PC-3 (cell line): ENCODE results near the gene PCDH1. TPM values are rescaled to one million over a fixed set of nuclear protein-coding genes. Genes with fewer than 3 reads are reported as not detected.

Experiments used
- ATAC-seq: fragments of 200-7000 bp; cut with Tn5 transposase; 2 replicates; pipeline ENCODE4 v1.9.1; 2020; ENCODE audit warnings: mild to moderate bottlenecking, moderate library complexity
- BruUV-seq: library from RNA; stranded (reverse); fragments of 400-500 nt; replicated peaks from 2 replicates; lab custom pipeline; 2021; lab: Mats Ljungman, UMichigan
- CTCF ChIA-PET: fragments of 300-600 bp; sonication (Branson Sonifier 250); formaldehyde crosslinking; loops from one replicate; lab custom pipeline; 2022; ENCODE audit warnings: antibody characterized with exemption; lab: Charles Lee
- POLR2A ChIA-PET: fragments of 300-600 bp; sonication (Branson Sonifier 250); formaldehyde crosslinking; loops from one replicate; lab custom pipeline; 2022; ENCODE audit warnings: antibody characterized with exemption; ENCODE audit not compliant: unreplicated experiment; lab: Charles Lee
- DNase-seq: peaks from one replicate; pipeline ENCODE4 v3.0.0-alpha.2; 2015
- H2AFZ ChIP-seq: fragments of 300-600 bp; sonication (generic); 2 replicates; pipeline ENCODE4 v1.6.0; 2016; ENCODE audit warnings: antibody characterized with exemption, low read length
- H3F3A ChIP-seq: fragments of 300-600 bp; sonication (generic); one replicate; pipeline ENCODE4 v1.6.0; 2017; ENCODE audit warnings: antibody characterized with exemption, low read length, control low read depth, mild to moderate bottlenecking; ENCODE audit not compliant: unreplicated experiment
- H3K27ac ChIP-seq: fragments of 300-600 bp; sonication (generic); 2 replicates; pipeline ENCODE4 v1.5.1; 2016; ENCODE audit warnings: mild to moderate bottlenecking, low read length
- H3K27me3 ChIP-seq: fragments of 300-600 bp; sonication (generic); 2 replicates; pipeline ENCODE4 v1.6.1; 2016; ENCODE audit warnings: low read length, mixed read lengths
- H3K36me3 ChIP-seq: fragments of 300-600 bp; sonication (generic); 2 replicates; pipeline ENCODE4 v1.6.1; 2016; ENCODE audit warnings: low read depth, mixed run types, low read length, mixed read lengths
- H3K4me1 ChIP-seq: fragments of 300-600 bp; sonication (generic); 2 replicates; pipeline ENCODE4 v1.5.1; 2016; ENCODE audit warnings: low read length; ENCODE audit not compliant: insufficient read depth
- H3K4me2 ChIP-seq: fragments of 300-600 bp; sonication (generic); 2 replicates; pipeline ENCODE4 v1.6.0; 2016; ENCODE audit warnings: low read length
- H3K4me3 ChIP-seq: fragments of 300-600 bp; sonication (generic); 2 replicates; pipeline ENCODE4 v1.5.1; 2016; ENCODE audit warnings: mild to moderate bottlenecking, low read length, mixed read lengths
- H3K79me2 ChIP-seq: fragments of 300-600 bp; sonication (generic); 2 replicates; pipeline ENCODE4 v1.6.1; 2017; ENCODE audit warnings: low read length, mixed read lengths
- H3K9ac ChIP-seq: fragments of 300-600 bp; sonication (generic); 2 replicates; pipeline ENCODE4 v1.6.0; 2016; ENCODE audit warnings: mild to moderate bottlenecking, low read length
- H3K9me2 ChIP-seq: fragments of 300-600 bp; sonication (generic); replicated peaks from 2 replicates; pipeline ENCODE4 v1.6.1; 2016; ENCODE audit warnings: mixed run types, low read length, mixed read lengths
- H3K9me3 ChIP-seq: fragments of 300-600 bp; sonication (generic); 2 replicates; pipeline ENCODE4 v1.6.1; 2016; ENCODE audit warnings: low read length, mixed read lengths
- H4K20me1 ChIP-seq: fragments of 300-600 bp; sonication (generic); 2 replicates; pipeline ENCODE4 v1.6.1; 2016; ENCODE audit warnings: low read length, mixed read lengths
- EZH2 ChIP-seq: fragments of 300-600 bp; sonication (generic); IDR thresholded peaks from one replicate; pipeline ENCODE4 v1.6.1; 2017; ENCODE audit warnings: antibody characterized with exemption, mild to moderate bottlenecking, low read length; ENCODE audit not compliant: unreplicated experiment
- EZH2phosphoT487 ChIP-seq: fragments of 300-600 bp; sonication (generic); IDR thresholded peaks from 2 replicates; pipeline ENCODE4 v1.6.1; 2018; ENCODE audit warnings: mild to moderate bottlenecking, antibody characterized with exemption, low read length, borderline replicate concordance
- intact Hi-C: fragments of 100-400 bp; cut with micrococcal nuclease; formaldehyde crosslinking; loops from 2 replicates; pipeline ENCODE4 v1.9.0; 2023
- total RNA-seq: library from RNA; depleted of rRNA; stranded (reverse); fragments of >200 nt; gene quantifications from 2 replicates; pipeline ENCODE4 v1.2.3, GENCODE V29; 2014
- TF ChIP-seq, protein P1 (sequence below): fragments of 300-600 bp; sonication (generic); conservative IDR thresholded peaks from 2 replicates; pipeline ENCODE4 v1.5.1; 2017; ENCODE audit warnings: antibody characterized with exemption, low read depth, mild to moderate bottlenecking, low read length

Gene PCDH1
- total RNA-seq, 1 experiment from 2014 or later: 55.8 TPM

DNA sequence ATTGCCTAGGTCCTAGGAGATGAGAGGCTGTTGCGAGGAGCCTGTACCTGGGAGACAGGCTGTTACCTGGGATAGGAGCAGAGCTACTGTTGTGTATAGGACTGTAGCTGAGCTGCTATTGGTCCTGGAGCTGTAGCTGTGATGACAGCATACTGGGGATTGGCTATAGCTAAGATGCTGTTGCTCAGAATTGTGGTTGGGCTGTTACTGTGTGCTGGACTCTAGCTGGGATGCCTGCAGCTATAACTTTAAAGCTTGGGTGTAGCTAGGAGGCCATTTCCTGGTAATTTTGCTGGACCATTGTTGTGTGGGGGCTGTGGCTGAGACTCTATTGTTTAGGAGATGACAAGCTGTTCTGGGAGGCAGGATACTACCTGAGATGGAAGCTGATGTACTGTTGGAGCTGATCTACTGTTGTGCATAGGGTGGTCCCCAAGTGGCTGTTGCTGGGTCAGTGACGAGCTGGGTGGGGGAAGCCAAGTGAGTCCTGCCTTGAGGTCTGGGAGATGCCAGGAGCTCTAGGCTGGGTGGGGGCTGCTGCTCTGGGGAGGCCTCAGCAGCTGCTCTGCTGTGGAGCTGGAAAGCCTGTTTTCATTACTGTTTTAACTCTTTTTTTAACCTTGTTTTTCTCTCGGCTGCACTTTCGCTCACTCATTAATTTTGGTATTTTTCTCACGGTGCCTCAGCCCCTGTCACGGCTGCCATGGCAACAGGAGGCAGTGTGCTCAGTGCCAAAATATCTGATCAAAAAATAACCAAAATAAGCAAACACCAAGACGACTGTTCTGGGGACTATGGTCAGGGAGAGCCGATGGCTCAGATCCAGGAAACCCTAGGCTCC lies 3.0 kb upstream of the PCDH1 start:
- no peaks in the 10 kb centered on the region for H4K20me1 ChIP-seq
- no peak overlapping the region for H3K27ac ChIP-seq
- DNase-seq (no peak), ATAC-seq (no peak)
- H3K9ac ChIP-seq: no peak overlapping the region
- H3K9me3 ChIP-seq: no peaks in the 10 kb centered on the region
- no peaks in the 10 kb centered on the region for H3K9me2 ChIP-seq
- intact Hi-C loops: no loop called here
- H3K4me2 ChIP-seq: no peak overlapping the region
- no peaks in the 10 kb centered on the region for H3K36me3 ChIP-seq
- ChIA-PET POLR2A (interaction anchor here (0.6 kb wide), 1 partner anchor 60 kb away, joined by 3 read pairs; no protein-coding TSS in a partner anchor), CTCF (interaction anchor here (0.7 kb wide), 1 partner anchor 8 kb away, joined by 6 read pairs; no protein-coding TSS in a partner anchor)
- TF ChIP-seq EZH2 (no peak), EZH2phosphoT487 (no peak)
- TF ChIP-seq, protein P1, sequence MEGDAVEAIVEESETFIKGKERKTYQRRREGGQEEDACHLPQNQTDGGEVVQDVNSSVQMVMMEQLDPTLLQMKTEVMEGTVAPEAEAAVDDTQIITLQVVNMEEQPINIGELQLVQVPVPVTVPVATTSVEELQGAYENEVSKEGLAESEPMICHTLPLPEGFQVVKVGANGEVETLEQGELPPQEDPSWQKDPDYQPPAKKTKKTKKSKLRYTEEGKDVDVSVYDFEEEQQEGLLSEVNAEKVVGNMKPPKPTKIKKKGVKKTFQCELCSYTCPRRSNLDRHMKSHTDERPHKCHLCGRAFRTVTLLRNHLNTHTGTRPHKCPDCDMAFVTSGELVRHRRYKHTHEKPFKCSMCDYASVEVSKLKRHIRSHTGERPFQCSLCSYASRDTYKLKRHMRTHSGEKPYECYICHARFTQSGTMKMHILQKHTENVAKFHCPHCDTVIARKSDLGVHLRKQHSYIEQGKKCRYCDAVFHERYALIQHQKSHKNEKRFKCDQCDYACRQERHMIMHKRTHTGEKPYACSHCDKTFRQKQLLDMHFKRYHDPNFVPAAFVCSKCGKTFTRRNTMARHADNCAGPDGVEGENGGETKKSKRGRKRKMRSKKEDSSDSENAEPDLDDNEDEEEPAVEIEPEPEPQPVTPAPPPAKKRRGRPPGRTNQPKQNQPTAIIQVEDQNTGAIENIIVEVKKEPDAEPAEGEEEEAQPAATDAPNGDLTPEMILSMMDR: no peak
- no peaks in the 10 kb centered on the region for H3F3A ChIP-seq
- no TSS peak for BruUV-seq
- H3K27me3 ChIP-seq: no peaks in the 10 kb centered on the region
- peaks cover 18% of the 10 kb centered on the region for H3K79me2 ChIP-seq
- no peak overlapping the region for H3K4me3 ChIP-seq
- H2AFZ ChIP-seq: no peak overlapping the region
- H3K4me1 ChIP-seq: no peaks in the 10 kb centered on the region; the same call in 1 of the 2 replicates

DNA sequence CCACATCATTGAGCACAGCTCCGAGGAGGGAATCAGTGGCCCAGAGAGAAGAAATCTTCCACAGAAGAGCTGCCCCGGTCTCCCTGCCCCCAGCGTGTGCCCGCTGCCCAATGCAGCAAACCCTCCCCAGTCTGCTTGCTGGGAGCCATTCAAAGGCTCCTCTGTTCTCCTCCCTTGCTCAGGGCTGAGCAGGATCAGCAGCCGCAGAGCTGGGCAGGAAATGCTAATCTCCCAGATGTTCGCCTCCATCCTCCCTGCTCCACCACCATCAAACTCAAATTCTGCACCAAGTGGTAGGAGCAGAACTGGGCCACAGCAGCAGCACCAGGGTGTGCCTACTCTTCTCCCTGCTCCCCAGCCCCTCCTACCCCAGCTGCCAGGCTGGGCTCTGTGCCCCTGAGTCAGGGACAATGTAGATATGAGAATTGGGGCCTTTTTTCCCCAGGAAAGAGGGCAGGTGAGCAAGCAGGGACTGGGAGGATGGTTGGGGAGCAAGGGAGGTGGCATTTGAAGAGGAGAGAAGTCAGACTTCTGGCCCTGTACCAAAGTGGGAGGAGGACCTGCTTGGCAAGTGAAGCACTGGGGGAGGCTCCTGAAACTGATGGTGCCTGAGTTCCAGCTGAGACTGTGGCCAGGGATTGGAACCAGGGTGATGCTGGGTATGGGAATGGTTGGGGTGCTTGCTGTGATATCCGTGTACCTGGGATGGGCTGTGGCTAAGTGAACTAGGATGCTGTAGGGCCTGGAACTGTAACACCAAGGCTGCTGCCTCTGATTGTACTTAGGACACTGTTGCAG lies 1.9 kb upstream of the PCDH1 start:
- POLR2A ChIA-PET: interaction anchor here (0.6 kb wide), 1 partner anchor 59 kb away, joined by 3 read pairs; no protein-coding TSS in a partner anchor
- CTCF ChIA-PET: interaction anchor here (1.6 kb wide), 1 partner anchor 122 kb away, joined by 8 read pairs; no protein-coding TSS in a partner anchor

DNA sequence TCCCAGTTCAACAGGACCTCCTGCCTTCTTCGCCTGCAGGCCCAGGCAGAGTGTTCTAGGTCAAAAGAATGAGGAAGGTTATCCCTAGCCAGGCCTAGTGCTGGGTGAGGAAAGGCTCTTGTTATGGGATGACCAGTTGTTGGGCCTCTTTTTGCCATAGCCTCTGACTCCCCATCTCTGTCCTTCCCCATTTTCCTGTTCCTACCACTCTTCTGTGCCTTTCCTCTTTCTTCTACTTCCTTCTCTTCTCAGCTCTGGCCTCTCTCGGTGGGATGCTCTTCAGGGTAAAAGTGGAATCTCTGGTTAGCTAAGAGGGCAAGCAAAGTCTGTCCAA lies 1.2 kb upstream of the PCDH1 start:
- H3K4me3 ChIP-seq: no peak overlapping the region
- H3F3A ChIP-seq: no peaks in the 10 kb centered on the region
- ChIA-PET POLR2A (no interaction called here), CTCF (interaction anchor here (0.5 to 2.2 kb wide), 5 partner anchors 34 to 187 kb away, joined by 3 to 11 read pairs (median 8); no protein-coding TSS in a partner anchor)
- no peaks in the 10 kb centered on the region for H3K9me3 ChIP-seq
- TF ChIP-seq EZH2: no peak
- TF ChIP-seq, protein P1: no peak
- TF ChIP-seq EZH2phosphoT487: no peak
- H3K4me1 ChIP-seq: peaks cover 7% of the 10 kb centered on the region; the same call in 1 of the 2 replicates
- DNase-seq (no peak), ATAC-seq (no peak)
- H3K9ac ChIP-seq: no peak overlapping the region
- intact Hi-C loops: loop anchor here (1.0 to 10.0 kb wide), 4 partner anchors 30 to 187 kb away; no protein-coding TSS in a partner anchor
- H2AFZ ChIP-seq: no peak overlapping the region
- no TSS peak for BruUV-seq
- no peak overlapping the region for H3K27ac ChIP-seq
- peak overlapping the region; percentile 97; the same call in 1 of the 2 replicates for H3K4me2 ChIP-seq
- no peaks in the 10 kb centered on the region for H4K20me1 ChIP-seq
- H3K9me2 ChIP-seq: no peaks in the 10 kb centered on the region
- H3K27me3 ChIP-seq: no peaks in the 10 kb centered on the region
- H3K36me3 ChIP-seq: no peaks in the 10 kb centered on the region
- peaks cover 36% of the 10 kb centered on the region for H3K79me2 ChIP-seq

More for the DNA sequence above, 1.9 kb upstream of the PCDH1 start:
- Histone ChIP-seq H3K27ac (no peak overlapping the region), H3K9ac (no peak overlapping the region), H3K9me2 (no peaks in the 10 kb centered on the region), H3K36me3 (no peaks in the 10 kb centered on the region), H3K4me2 (no peak overlapping the region), H3F3A (no peaks in the 10 kb centered on the region), H3K4me1 (peaks cover under 1% of the 10 kb centered on the region; the same call in 1 of the 2 replicates), H2AFZ (no peak overlapping the region), H4K20me1 (no peaks in the 10 kb centered on the region), H3K4me3 (no peak overlapping the region), H3K79me2 (peaks cover 28% of the 10 kb centered on the region), H3K27me3 (no peaks in the 10 kb centered on the region), H3K9me3 (no peaks in the 10 kb centered on the region)
- intact Hi-C loops: loop anchor here (1.0 to 10.0 kb wide), 4 partner anchors 31 to 187 kb away; no protein-coding TSS in a partner anchor
- ATAC-seq (no peak), DNase-seq (no peak)
- BruUV-seq: no TSS peak
- TF ChIP-seq EZH2phosphoT487: no peak
